Type B pancreatic cell (in vitro differentiated cells): ENCODE measurements around the gene PLSCR2. TPM values are rescaled to one million over a fixed set of nuclear protein-coding genes. Genes with fewer than 3 reads are reported as not detected.

Experiments used
- DNase-seq: peaks from one replicate; pipeline ENCODE4 v3.0.0; 2021; ENCODE audit warnings: mixed read lengths; ENCODE audit not compliant: unreplicated experiment; ENCODE audit errors: extremely low spot score
- H3K27ac Mint-ChIP-seq: 2 replicates; pipeline ENCODE4 v1.8.0; 2021; ENCODE audit warnings: mild to moderate bottlenecking, mixed read lengths
- H3K27me3 Mint-ChIP-seq: 2 replicates; pipeline ENCODE4 v1.8.0; 2021; ENCODE audit warnings: mixed read lengths
- H3K36me3 Mint-ChIP-seq: 2 replicates; pipeline ENCODE4 v1.8.0; 2021; ENCODE audit warnings: mixed read lengths
- H3K4me1 Mint-ChIP-seq: one replicate; pipeline ENCODE4 v1.8.0; 2021; ENCODE audit warnings: mixed read lengths; ENCODE audit not compliant: unreplicated experiment
- H3K4me3 Mint-ChIP-seq: 2 replicates; pipeline ENCODE4 v1.8.0; 2021; ENCODE audit warnings: mild to moderate bottlenecking, mixed read lengths
- H3K9me3 Mint-ChIP-seq: 2 replicates; pipeline ENCODE4 v1.8.0; 2021; ENCODE audit warnings: mixed read lengths
- long read RNA-seq: library from polyadenylated mRNA; unstranded; transcript quantifications from one replicate; pipeline ENCODE4 v2.0.0, GENCODE V29; 2020
- total RNA-seq: library from RNA; stranded (reverse); gene quantifications from 2 replicates; pipeline ENCODE4 v1.2.1, GENCODE V29; 2021; ENCODE audit warnings: low replicate concordance
- TF ChIP-seq, protein P1 (sequence below): fragments of 200-600 bp; sonication (generic); conservative IDR thresholded peaks from 2 replicates; pipeline ENCODE4 v1.5.0; 2021; ENCODE audit warnings: antibody characterized with exemption, mild to moderate bottlenecking

The PLSCR2 gene, protein sequence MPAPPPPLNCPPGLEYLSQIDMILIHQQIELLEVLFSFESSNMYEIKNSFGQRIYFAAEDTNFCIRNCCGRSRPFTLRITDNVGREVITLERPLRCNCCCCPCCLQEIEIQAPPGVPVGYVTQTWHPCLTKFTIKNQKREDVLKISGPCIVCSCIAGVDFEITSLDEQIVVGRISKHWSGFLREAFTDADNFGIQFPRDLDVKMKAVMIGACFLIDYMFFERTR
- 0.62 TPM in 1 of 2 replicates, not detected in the other for total RNA-seq
- long read RNA-seq, partial matches to known transcripts = 0 of 1 reads
- long read RNA-seq, other reads (novel, unspliced or antisense) = 1 of 1 reads

DNA sequence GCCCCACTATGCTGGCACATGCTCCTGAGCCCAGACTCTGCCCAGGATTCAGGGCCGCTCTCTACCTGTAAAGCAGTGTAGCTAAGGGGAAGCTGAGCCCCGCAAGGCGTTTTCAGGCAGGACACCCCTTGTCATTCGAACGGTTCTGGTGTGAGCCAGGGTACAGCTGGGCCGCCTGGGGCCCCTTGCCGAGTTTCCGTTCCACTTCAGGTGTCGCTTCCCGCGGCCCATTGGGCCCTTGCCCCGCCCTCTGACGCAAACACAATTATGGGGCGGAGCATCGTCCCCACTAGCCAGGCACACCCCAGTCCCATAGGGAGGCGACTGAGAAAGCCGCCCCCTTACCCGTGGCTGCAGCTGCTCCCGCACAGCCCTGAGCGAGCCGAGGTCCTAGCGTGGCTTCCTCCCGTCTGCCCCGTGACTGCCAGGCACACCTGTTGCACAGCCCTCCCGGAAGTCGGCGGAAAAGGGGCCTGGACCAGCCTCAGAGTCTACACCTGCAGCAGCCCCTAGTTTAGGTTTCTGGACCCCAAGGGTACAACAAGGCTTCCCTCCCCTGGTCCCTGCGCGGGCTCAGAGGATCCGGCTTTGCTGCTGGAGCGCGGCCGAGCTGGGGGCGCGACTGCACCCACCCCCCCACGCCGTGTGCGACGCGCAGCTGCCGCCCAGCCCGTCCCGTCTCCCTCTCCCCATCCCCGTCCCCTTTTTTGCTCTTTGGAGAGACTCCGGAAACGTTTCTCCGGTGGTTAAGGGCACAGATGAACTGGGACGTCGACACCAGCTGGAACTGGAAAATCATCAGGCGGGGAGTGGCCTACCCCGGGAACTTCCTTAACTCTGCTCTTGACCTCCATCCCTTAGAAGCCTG, at the start of gene PLSCR2:
Gene PLSCR2, minus strand, starts transcription at position 412 of the 868 bp plus-strand sequence. CDS start 9,657 bp downstream, outside the sequence.
- DNase-seq = no peak
- TF ChIP-seq, protein P1, sequence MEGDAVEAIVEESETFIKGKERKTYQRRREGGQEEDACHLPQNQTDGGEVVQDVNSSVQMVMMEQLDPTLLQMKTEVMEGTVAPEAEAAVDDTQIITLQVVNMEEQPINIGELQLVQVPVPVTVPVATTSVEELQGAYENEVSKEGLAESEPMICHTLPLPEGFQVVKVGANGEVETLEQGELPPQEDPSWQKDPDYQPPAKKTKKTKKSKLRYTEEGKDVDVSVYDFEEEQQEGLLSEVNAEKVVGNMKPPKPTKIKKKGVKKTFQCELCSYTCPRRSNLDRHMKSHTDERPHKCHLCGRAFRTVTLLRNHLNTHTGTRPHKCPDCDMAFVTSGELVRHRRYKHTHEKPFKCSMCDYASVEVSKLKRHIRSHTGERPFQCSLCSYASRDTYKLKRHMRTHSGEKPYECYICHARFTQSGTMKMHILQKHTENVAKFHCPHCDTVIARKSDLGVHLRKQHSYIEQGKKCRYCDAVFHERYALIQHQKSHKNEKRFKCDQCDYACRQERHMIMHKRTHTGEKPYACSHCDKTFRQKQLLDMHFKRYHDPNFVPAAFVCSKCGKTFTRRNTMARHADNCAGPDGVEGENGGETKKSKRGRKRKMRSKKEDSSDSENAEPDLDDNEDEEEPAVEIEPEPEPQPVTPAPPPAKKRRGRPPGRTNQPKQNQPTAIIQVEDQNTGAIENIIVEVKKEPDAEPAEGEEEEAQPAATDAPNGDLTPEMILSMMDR = no peak
- Mint-ChIP-seq H3K9me3 (no peaks in the 10 kb centered on the region), H3K27ac (peak within 1 kb of the TSS; percentile 67), H3K36me3 (no peaks in the 10 kb centered on the region), H3K4me3 (peak within 1 kb of the TSS; percentile 76), H3K27me3 (no peaks in the 10 kb centered on the region), H3K4me1 (no peaks in the 10 kb centered on the region)

DNA sequence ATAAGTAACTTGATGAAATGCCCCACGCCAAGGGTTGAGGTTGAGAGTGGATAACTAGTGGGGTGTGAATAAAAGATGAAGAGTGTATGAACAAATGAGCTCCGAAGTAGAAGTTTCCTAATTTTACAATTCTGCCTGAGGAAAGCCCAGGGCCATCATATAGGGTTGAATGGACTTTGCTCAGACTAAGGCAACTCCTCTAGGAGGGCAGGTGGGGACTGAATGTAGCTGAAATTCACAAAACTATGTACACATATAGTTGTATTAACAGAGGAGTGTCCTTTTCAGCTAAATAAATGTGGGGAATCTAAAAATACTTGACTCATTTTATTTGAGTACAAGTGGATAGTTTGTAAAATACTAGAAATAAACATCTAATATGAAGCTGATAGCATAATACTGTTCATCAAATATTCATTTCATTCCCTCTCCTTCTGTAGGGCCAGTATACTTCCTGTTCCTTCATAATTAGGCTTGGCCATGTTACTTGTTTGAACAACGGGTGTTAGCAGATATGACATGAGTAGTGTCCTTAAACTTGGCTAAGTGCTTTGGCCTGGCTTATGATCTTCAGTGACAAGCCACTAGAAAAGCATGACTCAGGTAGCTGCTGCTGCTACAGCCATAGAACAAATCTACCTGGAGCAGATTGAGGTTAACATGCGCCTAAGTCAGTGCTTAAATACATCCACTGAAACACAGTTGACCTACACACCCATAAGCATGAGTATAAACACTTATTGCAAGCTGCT, 48.5 kb upstream of the PLSCR2 start:
- no peak overlapping the region for H3K27ac Mint-ChIP-seq
- H3K27me3 Mint-ChIP-seq = no peaks in the 10 kb centered on the region
- DNase-seq = no peak
- peaks cover 6% of the 10 kb centered on the region for H3K4me1 Mint-ChIP-seq
- no peaks in the 10 kb centered on the region for H3K9me3 Mint-ChIP-seq
- no peak overlapping the region for H3K4me3 Mint-ChIP-seq
- H3K36me3 Mint-ChIP-seq = peaks cover 13% of the 10 kb centered on the region
- TF ChIP-seq, protein P1 = no peak

DNA sequence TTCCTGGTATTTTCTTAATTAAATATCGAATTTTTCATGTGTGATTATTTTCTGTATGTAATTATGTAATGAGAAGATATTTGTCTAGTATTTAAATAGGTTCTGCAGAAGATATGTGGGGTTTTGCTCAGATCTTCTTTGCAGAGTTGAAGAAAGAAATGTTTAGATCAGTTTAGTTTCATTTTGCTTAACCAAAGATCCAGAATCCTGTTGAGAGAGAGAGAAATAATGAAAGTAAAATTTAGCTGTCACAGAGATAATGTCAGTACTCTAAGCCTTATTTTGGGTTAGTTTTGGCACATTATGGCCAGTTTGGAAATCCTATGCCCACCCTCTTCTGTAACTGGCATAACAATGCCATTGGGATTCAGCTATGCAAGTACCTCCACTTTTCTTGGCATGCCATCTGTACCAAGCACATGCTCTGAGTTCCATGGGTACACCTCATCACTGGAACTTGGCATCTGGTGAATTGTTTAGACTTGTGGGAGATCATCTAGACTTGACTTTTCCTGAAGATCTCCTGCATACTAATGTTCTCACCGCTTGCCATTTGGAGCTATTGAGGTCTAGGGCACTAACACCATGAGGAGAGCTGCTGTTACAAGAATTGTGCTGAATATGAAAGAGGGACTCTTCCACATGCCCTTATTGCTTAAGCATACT, 44.2 kb upstream of the PLSCR2 start:
- no peak overlapping the region for H3K27ac Mint-ChIP-seq
- TF ChIP-seq, protein P1 = no peak
- H3K27me3 Mint-ChIP-seq = no peaks in the 10 kb centered on the region
- H3K4me3 Mint-ChIP-seq = no peak overlapping the region
- no peak for DNase-seq
- H3K36me3 Mint-ChIP-seq = peaks cover 10% of the 10 kb centered on the region
- H3K9me3 Mint-ChIP-seq = peaks cover 11% of the 10 kb centered on the region
- no peaks in the 10 kb centered on the region for H3K4me1 Mint-ChIP-seq

DNA sequence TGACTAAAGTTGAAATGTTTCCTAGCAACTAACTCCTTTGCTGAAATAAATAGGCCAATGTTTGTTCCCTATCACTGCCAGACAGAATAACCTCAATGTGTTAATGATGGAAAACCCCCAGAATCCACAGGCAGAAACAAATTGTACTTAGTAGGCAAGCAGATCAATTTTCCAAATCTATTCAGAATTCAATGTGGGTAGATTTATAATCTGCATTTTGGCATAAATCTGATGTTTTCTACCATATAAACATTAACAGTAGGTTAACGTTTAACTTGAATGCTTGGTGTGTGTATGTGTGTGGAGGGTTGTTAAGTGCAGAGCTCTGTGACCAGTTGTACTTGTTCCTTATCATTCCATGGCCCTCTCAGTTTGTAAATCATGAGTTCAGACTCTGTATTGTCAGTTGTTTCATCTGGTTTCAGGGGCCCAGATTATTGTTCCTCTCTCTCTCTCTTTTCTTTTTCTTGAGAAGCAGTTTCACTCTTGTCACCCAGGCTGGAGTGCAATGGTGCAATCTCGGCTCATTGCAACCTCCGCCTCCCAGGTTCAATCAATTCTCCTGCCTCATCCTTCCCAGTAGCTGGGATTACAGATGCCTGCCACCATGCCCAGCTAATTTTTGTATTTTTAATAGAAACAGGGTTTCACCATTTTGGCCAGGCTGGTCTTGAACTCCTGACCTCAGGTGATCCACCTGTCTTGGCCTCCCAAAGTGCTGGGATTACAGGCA, 42.2 kb upstream of the PLSCR2 start:
- Mint-ChIP-seq H3K27me3 (no peaks in the 10 kb centered on the region), H3K27ac (peak overlapping the region; percentile 80), H3K4me3 (no peak overlapping the region), H3K9me3 (peaks cover 11% of the 10 kb centered on the region), H3K4me1 (peaks cover 12% of the 10 kb centered on the region), H3K36me3 (peaks cover 10% of the 10 kb centered on the region)
- TF ChIP-seq, protein P1 = no peak
- DNase-seq = no peak
